OCI-LY7 (cell line): ENCODE measurements around the gene HDAC4. TPM values are rescaled to one million over a fixed set of nuclear protein-coding genes. Genes with fewer than 3 reads are reported as not detected.

Source experiments
- BruUV-seq: library from RNA; stranded (reverse); fragments of 400-500 nt; replicated peaks from 2 replicates; lab custom pipeline; 2021; lab: Mats Ljungman, UMichigan
- CTCF ChIA-PET: fragments of 300-600 bp; sonication (Branson Sonifier 250); formaldehyde crosslinking; loops from one replicate; lab custom pipeline; 2022; ENCODE audit warnings: antibody characterized with exemption; ENCODE audit not compliant: unreplicated experiment; lab: Charles Lee
- POLR2A ChIA-PET: fragments of 300-600 bp; sonication (Branson Sonifier 250); formaldehyde crosslinking; loops from one replicate; lab custom pipeline; 2022; ENCODE audit warnings: antibody characterized with exemption; lab: Charles Lee
- DNase-seq: peaks from one replicate; pipeline ENCODE4 v3.0.0-alpha.2; 2015; ENCODE audit warnings: low spot score
- H2AFZ ChIP-seq: fragments of 200-600 bp; sonication (generic), shearing (Covaris generic); 2 replicates; pipeline ENCODE4 v1.6.1; 2014; ENCODE audit warnings: mild to moderate bottlenecking, antibody characterized with exemption, low read length, moderate library complexity
- H3K27ac ChIP-seq: fragments of 200-600 bp; sonication (generic); 2 replicates; pipeline ENCODE4 v1.5.1; 2014; ENCODE audit warnings: mixed run types, low read depth, mild to moderate bottlenecking, moderate library complexity, low read length, inconsistent platforms; ENCODE audit not compliant: poor library complexity, severe bottlenecking
- H3K36me3 ChIP-seq: fragments of 200-600 bp; sonication (generic); 2 replicates; pipeline ENCODE4 v1.6.1; 2014; ENCODE audit warnings: mild to moderate bottlenecking, antibody characterized with exemption, low read length, moderate library complexity, mixed read lengths; ENCODE audit not compliant: insufficient read depth
- H3K4me1 ChIP-seq: fragments of 200-600 bp; sonication (generic); 2 replicates; pipeline ENCODE4 v1.5.1; 2014; ENCODE audit warnings: mild to moderate bottlenecking, low read length; ENCODE audit not compliant: insufficient read depth, poor library complexity, severe bottlenecking
- H3K4me2 ChIP-seq: fragments of 200-600 bp; sonication (generic); 2 replicates; pipeline ENCODE4 v1.6.1; 2014; ENCODE audit warnings: mild to moderate bottlenecking, low read length
- H3K4me3 ChIP-seq: fragments of 200-600 bp; sonication (generic); 2 replicates; pipeline ENCODE4 v1.5.1; 2014; ENCODE audit warnings: mild to moderate bottlenecking, low read depth, low read length; ENCODE audit not compliant: poor library complexity, severe bottlenecking
- H3K79me2 ChIP-seq: fragments of 200-600 bp; sonication (generic); 2 replicates; pipeline ENCODE4 v1.6.1; 2016; ENCODE audit warnings: low read depth, mild to moderate bottlenecking, low read length, moderate library complexity, mixed read lengths; ENCODE audit not compliant: insufficient read depth
- H3K9me2 ChIP-seq: fragments of 200-600 bp; sonication (generic); 2 replicates; pipeline ENCODE4 v1.6.1; 2016; ENCODE audit warnings: mild to moderate bottlenecking, low read length, mixed read lengths; ENCODE audit not compliant: insufficient read depth
- H3K9me3 ChIP-seq: fragments of 200-600 bp; sonication (generic); 2 replicates; pipeline ENCODE4 v1.6.1; 2014; ENCODE audit warnings: mild to moderate bottlenecking, mixed run types, low read length, mixed read lengths
- H4K20me1 ChIP-seq: fragments of 200-600 bp; sonication (generic); 2 replicates; pipeline ENCODE4 v1.6.1; 2014; ENCODE audit warnings: mild to moderate bottlenecking, antibody characterized with exemption, low read length, moderate library complexity, mixed read lengths; ENCODE audit not compliant: insufficient read depth
- EZH2phosphoT487 ChIP-seq: fragments of 200-600 bp; sonication (generic); IDR thresholded peaks from 2 replicates; pipeline ENCODE4 v1.6.1; 2018; ENCODE audit warnings: low read depth, borderline replicate concordance, mild to moderate bottlenecking, mixed run types, antibody characterized with exemption, low read length, moderate library complexity, mixed read lengths
- intact Hi-C: fragments of 100-400 bp; cut with micrococcal nuclease; formaldehyde crosslinking; loops from one replicate; pipeline ENCODE4 v1.10.0; 2022; ENCODE audit not compliant: unreplicated experiment
- total RNA-seq, 2 experiments: library from RNA; depleted of rRNA in 1 of 2; stranded (reverse); fragments of >200 nt in 1 of 2; shearing (Covaris generic) in 1 of 2; gene quantifications; 2 replicates each; pipeline ENCODE4 v1.2.3, GENCODE V29; 2014 to 2022
- TF ChIP-seq, protein P1 (sequence below): fragments of 200-600 bp; sonication (generic); conservative IDR thresholded peaks from 2 replicates; pipeline ENCODE4 v1.5.1; 2014; ENCODE audit warnings: mild to moderate bottlenecking, antibody characterized with exemption, low read length, moderate library complexity, mixed read lengths

The HDAC4 gene
- total RNA-seq, 2 experiments from 2014 or later, result 10.2 to 20.6 TPM

DNA sequence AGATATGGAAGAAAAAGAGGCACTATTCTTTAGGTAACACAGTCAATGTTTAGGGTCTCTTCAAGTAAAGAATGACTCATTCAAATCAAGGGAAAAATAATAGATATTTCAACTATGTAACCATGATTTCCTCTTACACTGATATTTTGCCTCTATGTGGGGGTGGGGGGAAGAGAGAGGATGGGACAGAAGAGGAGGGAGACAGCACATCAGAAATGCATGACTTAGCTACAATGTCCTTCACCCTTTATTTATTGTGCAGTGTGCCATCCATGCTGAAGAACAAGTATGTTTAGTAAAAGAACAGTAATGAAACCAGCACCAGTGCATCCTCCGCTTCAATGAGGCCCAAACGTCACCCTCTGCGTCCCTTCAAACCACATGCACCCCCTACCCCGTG lies 204.8 kb downstream of the HDAC4 start:
- H3K4me2 ChIP-seq, result no peak overlapping the region
- no peaks in the 10 kb centered on the region for H3K36me3 ChIP-seq
- intact Hi-C loops, result no loop called here
- DNase-seq, result no peak
- TF ChIP-seq, protein P1, sequence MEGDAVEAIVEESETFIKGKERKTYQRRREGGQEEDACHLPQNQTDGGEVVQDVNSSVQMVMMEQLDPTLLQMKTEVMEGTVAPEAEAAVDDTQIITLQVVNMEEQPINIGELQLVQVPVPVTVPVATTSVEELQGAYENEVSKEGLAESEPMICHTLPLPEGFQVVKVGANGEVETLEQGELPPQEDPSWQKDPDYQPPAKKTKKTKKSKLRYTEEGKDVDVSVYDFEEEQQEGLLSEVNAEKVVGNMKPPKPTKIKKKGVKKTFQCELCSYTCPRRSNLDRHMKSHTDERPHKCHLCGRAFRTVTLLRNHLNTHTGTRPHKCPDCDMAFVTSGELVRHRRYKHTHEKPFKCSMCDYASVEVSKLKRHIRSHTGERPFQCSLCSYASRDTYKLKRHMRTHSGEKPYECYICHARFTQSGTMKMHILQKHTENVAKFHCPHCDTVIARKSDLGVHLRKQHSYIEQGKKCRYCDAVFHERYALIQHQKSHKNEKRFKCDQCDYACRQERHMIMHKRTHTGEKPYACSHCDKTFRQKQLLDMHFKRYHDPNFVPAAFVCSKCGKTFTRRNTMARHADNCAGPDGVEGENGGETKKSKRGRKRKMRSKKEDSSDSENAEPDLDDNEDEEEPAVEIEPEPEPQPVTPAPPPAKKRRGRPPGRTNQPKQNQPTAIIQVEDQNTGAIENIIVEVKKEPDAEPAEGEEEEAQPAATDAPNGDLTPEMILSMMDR, result no peak
- TF ChIP-seq EZH2phosphoT487, result no peak
- ChIA-PET CTCF (no interaction called here), POLR2A (no interaction called here)
- no TSS peak for BruUV-seq
- no peaks in the 10 kb centered on the region for H4K20me1 ChIP-seq
- H3K4me1 ChIP-seq, result no peaks in the 10 kb centered on the region
- H3K9me3 ChIP-seq, result no peaks in the 10 kb centered on the region
- no peaks in the 10 kb centered on the region for H3K79me2 ChIP-seq
- H2AFZ ChIP-seq, result no peak overlapping the region
- H3K4me3 ChIP-seq, result no peak overlapping the region
- H3K27ac ChIP-seq, result no peak overlapping the region
- H3K9me2 ChIP-seq, result no peaks in the 10 kb centered on the region

DNA sequence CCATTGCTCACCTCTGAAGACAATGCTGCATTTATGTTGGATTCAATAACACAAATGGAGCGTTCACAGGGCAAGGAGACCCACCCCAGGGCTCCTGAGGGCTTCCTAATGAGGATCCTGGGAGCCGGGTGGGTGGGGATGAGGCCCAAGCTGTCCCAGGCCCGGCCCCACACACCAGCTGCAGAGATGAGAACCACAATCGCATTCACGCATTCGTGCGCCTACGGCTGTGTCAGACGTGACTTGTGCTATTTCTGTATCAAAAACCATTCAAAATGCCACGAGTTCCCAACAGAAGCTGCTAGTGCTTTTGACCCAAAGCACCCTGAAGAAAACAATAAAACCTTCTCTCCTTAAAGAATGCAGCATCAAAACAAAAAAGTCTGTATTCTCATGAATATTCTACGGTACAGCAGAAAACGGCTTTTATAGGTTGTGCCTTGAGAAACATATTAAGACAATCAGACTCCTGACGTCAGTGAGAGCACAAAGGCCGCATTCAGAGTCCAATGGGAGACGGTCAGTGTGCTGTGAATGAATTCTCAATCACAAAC lies 205.4 kb downstream of the HDAC4 start:
- BruUV-seq, result no TSS peak
- Histone ChIP-seq H3K4me3 (no peak overlapping the region), H3K9me2 (no peaks in the 10 kb centered on the region), H4K20me1 (no peaks in the 10 kb centered on the region), H3K27ac (no peak overlapping the region), H3K4me1 (no peaks in the 10 kb centered on the region), H3K4me2 (no peak overlapping the region), H3K36me3 (no peaks in the 10 kb centered on the region), H3K79me2 (no peaks in the 10 kb centered on the region), H2AFZ (no peak overlapping the region), H3K9me3 (no peaks in the 10 kb centered on the region)
- intact Hi-C loops, result no loop called here
- TF ChIP-seq EZH2phosphoT487, result no peak
- TF ChIP-seq, protein P1, result no peak
- ChIA-PET CTCF (no interaction called here), POLR2A (no interaction called here)
- DNase-seq, result no peak

DNA sequence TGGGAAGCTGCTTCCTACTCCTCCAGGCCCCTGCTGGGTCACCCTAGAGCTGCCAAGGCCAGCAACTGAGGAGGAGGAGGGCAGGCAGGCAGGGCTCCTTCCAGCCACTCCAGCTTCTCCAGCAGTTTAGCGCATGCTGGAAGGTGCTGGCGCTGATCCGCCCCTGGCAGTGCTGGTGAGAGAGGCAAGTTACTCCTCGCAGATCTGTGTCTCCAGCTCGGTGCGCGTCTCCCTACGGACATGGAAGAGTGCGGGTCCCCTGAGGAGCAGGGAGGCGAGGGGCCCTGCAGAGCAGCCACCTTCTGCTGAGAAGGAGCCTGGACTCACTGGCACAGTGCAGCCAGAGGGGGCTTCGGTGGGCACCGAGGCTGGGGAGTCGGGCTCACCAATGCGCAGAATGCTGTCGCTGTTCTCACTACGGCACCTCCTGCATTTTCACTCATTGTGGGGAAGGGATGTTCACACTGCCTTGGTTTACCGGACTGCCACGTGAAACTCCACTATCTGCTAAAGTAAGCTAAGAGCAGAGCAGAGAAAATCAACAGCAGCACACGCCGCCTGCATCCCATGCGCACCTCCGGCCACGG lies 206.0 kb downstream of the HDAC4 start:
- TF ChIP-seq, protein P1, result no peak
- TF ChIP-seq EZH2phosphoT487, result no peak
- Histone ChIP-seq H3K79me2 (no peaks in the 10 kb centered on the region), H3K9me3 (no peaks in the 10 kb centered on the region), H3K27ac (no peak overlapping the region), H2AFZ (no peak overlapping the region), H3K9me2 (no peaks in the 10 kb centered on the region), H3K36me3 (no peaks in the 10 kb centered on the region), H3K4me1 (no peaks in the 10 kb centered on the region), H3K4me2 (no peak overlapping the region), H4K20me1 (no peaks in the 10 kb centered on the region), H3K4me3 (no peak overlapping the region)
- intact Hi-C loops, result no loop called here
- CTCF ChIA-PET, result interaction anchor here (0.6 kb wide), 1 partner anchor 22 kb away, joined by 4 read pairs; no protein-coding TSS in a partner anchor
- POLR2A ChIA-PET, result no interaction called here
- DNase-seq, result no peak
- no TSS peak for BruUV-seq
